Hindlimb muscle (tissue), 1 donor: ENCODE data around the gene HIVEP3. TPM values are rescaled to one million over a fixed set of nuclear protein-coding genes. Genes with fewer than 3 reads are reported as not detected.

Experiments used
- DNase-seq: peaks from one replicate; pipeline ENCODE4 v3.0.0-alpha.2; 2013
- polyA plus RNA-seq: library from polyadenylated mRNA; unstranded; fragments of 120-200 nt; gene quantifications from one replicate; pipeline ENCODE4 v1.2.1, GENCODE V29; 2013; ENCODE audit not compliant: insufficient read length

HIVEP3 gene
- polyA plus RNA-seq, 1 donor: 3.1 TPM

GRCh38 chr1:41494351-41495209, 424.1 kb downstream of the HIVEP3 start:
- no peak for DNase-seq

GRCh38 chr1:41493626-41494350, 424.9 kb downstream of the HIVEP3 start:
- DNase-seq: no peak

GRCh38 chr1:41493117-41493536, 425.6 kb downstream of the HIVEP3 start:
- no peak for DNase-seq

GRCh38 chr1:41492341-41492848, 426.3 kb downstream of the HIVEP3 start:
- no peak for DNase-seq

GRCh38 chr1:41490911-41491310, 427.8 kb downstream of the HIVEP3 start:
- no peak for DNase-seq

- DNase-seq: no peak
These were observed 429.2 kb downstream of the HIVEP3 start for GRCh38 chr1:41489561-41489960.

GRCh38 chr1:41488040-41488951, 430.4 kb downstream of the HIVEP3 start:
- DNase-seq: no peak

- DNase-seq: no peak
These were observed 431.3 kb downstream of the HIVEP3 start for GRCh38 chr1:41487126-41488039.

- no peak for DNase-seq
These were observed 432.2 kb downstream of the HIVEP3 start for GRCh38 chr1:41486371-41487125.

- DNase-seq: no peak
These were observed 432.7 kb downstream of the HIVEP3 start for GRCh38 chr1:41486053-41486370.

- no peak for DNase-seq
These were observed 433.1 kb downstream of the HIVEP3 start for GRCh38 chr1:41485605-41486004.

GRCh38 chr1:41484402-41485241, 434.1 kb downstream of the HIVEP3 start, which contains the start of gene EDN2:
TSS of gene EDN2 (minus strand) at chr1:41484683. CDS start at chr1:41484601, 82 bp downstream.
- DNase-seq: no peak

- DNase-seq: no peak
These were observed 434.7 kb downstream of the HIVEP3 start for GRCh38 chr1:41483960-41484401.

- DNase-seq: no peak
These were observed 435.5 kb downstream of the HIVEP3 start for GRCh38 chr1:41483001-41483850.

- no peak for DNase-seq
These were observed 436.5 kb downstream of the HIVEP3 start for GRCh38 chr1:41482001-41482765.

- no peak for DNase-seq
These were observed 437.5 kb downstream of the HIVEP3 start for GRCh38 chr1:41481109-41481775.
